ENCODE measurements around the gene CLPSL2.

GRCh38 chr6:35782424-35782823, 6.0 kb downstream of the CLPSL2 start:
- no peak for TF ChIP-seq CTCF (IDR thresholded peaks at IDR 0.05)
- TF ChIP-seq POLR2AphosphoS5 (IDR thresholded peaks at IDR 0.05), result no peak
- TF ChIP-seq POLR2A (IDR thresholded peaks at IDR 0.05), result no peak
